OCI-LY3 (cell line): Measurements from ENCODE around the gene DPF3.

ENCODE experiments used
- EZH2phosphoT487 ChIP-seq: fragments of 200-600 bp; shearing (Covaris generic); IDR thresholded peaks from 2 replicates; pipeline ENCODE4 v1.6.1; 2018; ENCODE audit warnings: antibody characterized with exemption, mixed run types, low read depth
- TF ChIP-seq, protein P1 (sequence below): fragments of 200-600, 300-600 bp; sonication (generic); IDR thresholded peaks from 2 replicates; pipeline ENCODE4 v1.5.1; 2014; ENCODE audit warnings: antibody characterized with exemption, low read length, low read depth

DNA sequence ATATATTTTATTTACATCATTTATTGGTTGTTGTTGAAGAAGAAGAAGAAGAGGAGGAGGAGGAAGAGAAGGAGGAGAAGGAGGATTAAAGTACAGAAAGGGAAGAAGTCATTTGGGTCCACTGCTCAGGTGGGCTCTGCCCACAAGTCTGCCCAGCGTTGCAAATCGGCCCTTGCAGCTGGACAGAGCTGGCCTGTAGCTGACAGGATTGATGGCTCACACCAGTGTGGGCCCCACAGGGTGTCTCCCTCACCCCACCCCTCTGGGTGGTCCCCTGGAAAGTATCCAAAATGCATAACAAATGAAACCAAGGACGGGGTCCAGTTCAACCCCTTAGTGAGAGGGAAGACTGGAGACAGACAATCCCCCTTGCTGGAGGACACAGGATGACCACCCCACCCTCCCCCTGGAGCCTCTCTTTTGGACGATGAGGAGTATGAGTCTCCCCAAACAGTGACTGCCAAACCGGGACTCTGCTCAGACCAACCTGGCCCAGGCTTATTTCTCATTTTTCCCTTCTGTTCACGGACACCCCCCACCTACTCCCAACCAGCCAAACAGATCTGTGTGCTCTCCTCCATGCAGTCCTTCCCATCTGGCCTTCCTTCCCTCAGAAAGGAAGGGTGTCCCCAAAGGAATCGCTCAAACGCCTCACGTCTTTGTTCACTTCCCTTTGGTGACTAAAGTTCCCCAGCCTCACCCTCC, 17.7 kb downstream of the DPF3 start:
- TF ChIP-seq, protein P1, sequence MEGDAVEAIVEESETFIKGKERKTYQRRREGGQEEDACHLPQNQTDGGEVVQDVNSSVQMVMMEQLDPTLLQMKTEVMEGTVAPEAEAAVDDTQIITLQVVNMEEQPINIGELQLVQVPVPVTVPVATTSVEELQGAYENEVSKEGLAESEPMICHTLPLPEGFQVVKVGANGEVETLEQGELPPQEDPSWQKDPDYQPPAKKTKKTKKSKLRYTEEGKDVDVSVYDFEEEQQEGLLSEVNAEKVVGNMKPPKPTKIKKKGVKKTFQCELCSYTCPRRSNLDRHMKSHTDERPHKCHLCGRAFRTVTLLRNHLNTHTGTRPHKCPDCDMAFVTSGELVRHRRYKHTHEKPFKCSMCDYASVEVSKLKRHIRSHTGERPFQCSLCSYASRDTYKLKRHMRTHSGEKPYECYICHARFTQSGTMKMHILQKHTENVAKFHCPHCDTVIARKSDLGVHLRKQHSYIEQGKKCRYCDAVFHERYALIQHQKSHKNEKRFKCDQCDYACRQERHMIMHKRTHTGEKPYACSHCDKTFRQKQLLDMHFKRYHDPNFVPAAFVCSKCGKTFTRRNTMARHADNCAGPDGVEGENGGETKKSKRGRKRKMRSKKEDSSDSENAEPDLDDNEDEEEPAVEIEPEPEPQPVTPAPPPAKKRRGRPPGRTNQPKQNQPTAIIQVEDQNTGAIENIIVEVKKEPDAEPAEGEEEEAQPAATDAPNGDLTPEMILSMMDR: no peak
- no peak for TF ChIP-seq EZH2phosphoT487
